Liver (tissue), 9 donors: ENCODE data around the gene STUM. TPM values are rescaled to one million over a fixed set of nuclear protein-coding genes. Genes with fewer than 3 reads are reported as not detected.

Source experiments
- DNase-seq: peaks from one replicate; pipeline ENCODE4 v3.0.0-alpha.2; 2017; ENCODE audit warnings: low spot score
- H3K27ac ChIP-seq, 2 donors: one replicate each; pipeline ENCODE4 v1.7.0; 2013; ENCODE audit warnings: inconsistent platforms in 2 of 2, low read length in 2 of 2, control low read depth in 1 of 2, low read depth in 1 of 2, mild to moderate bottlenecking in 1 of 2
- H3K27me3 ChIP-seq, 4 donors: one replicate each; pipeline versions ENCODE4 v1.6.1 to v1.7.0; 2013; ENCODE audit warnings: low read length in 3 of 4, inconsistent platforms in 1 of 4, mild to moderate bottlenecking in 1 of 4, moderate library complexity in 1 of 4; ENCODE audit not compliant: control insufficient read depth in 4 of 4, insufficient read depth in 4 of 4
- H3K36me3 ChIP-seq, 4 donors: one replicate each; pipeline versions ENCODE4 v1.6.1 to v1.7.0; 2013; ENCODE audit warnings: low read length in 3 of 4, mild to moderate bottlenecking in 3 of 4, low read depth in 1 of 4, moderate library complexity in 1 of 4; ENCODE audit not compliant: control insufficient read depth in 4 of 4, insufficient read depth in 3 of 4
- H3K4me1 ChIP-seq, 4 donors: one replicate each; pipeline versions ENCODE4 v1.6.1 to v1.7.0; 2013; ENCODE audit warnings: low read length in 3 of 4, mild to moderate bottlenecking in 3 of 4, moderate library complexity in 1 of 4; ENCODE audit not compliant: control insufficient read depth in 4 of 4, insufficient read depth in 4 of 4
- H3K4me3 ChIP-seq, 3 donors: one replicate each; pipeline versions ENCODE4 v1.6.1 to v1.7.0; 2013; ENCODE audit warnings: low read length in 3 of 3, control low read depth in 1 of 3, low read depth in 1 of 3, mild to moderate bottlenecking in 1 of 3
- H3K9ac ChIP-seq, 2 donors: one replicate each; pipeline ENCODE4 v1.7.0; 2013; ENCODE audit warnings: low read length in 2 of 2, mild to moderate bottlenecking in 2 of 2, moderate library complexity in 2 of 2, control low read depth in 1 of 2, low read depth in 1 of 2
- H3K9me3 ChIP-seq, 4 donors: one replicate each; pipeline versions ENCODE4 v1.6.1 to v1.7.0; 2013; ENCODE audit warnings: low read length in 3 of 4; ENCODE audit not compliant: control insufficient read depth in 4 of 4
- ATF3 ChIP-seq: IDR thresholded peaks from 2 replicates; pipeline ENCODE4 v1.6.1; 2016; ENCODE audit warnings: antibody characterized with exemption
- CTCF ChIP-seq: fragments of 150-350 bp; IDR thresholded peaks from 2 replicates; pipeline ENCODE4 v1.5.1; 2017; ENCODE audit warnings: improper control_type of control experiment, low read depth, low read length; ENCODE audit not compliant: missing input control
- EGR1 ChIP-seq, 2 donors: IDR thresholded peaks; 2 replicates each; pipeline ENCODE4 v1.6.1; 2016 to 2018; ENCODE audit warnings: antibody characterized with exemption in 2 of 2, low read depth in 2 of 2
- FOXA1 ChIP-seq: IDR thresholded peaks from 2 replicates; pipeline ENCODE4 v1.6.1; 2016; ENCODE audit warnings: antibody characterized with exemption
- FOXA2 ChIP-seq: IDR thresholded peaks from 2 replicates; pipeline ENCODE4 v1.6.1; 2016; ENCODE audit warnings: antibody characterized with exemption
- GABPA ChIP-seq, 2 donors: IDR thresholded peaks in 1 of 2; conservative IDR thresholded peaks in 1 of 2; 2 replicates each; pipeline ENCODE4 v1.6.1; 2016; ENCODE audit warnings: antibody characterized with exemption in 2 of 2, mild to moderate bottlenecking in 1 of 2, moderate library complexity in 1 of 2
- HNF4A ChIP-seq, 2 donors: conservative IDR thresholded peaks; 2 replicates each; pipeline ENCODE4 v1.6.1; 2016; ENCODE audit warnings: antibody characterized with exemption in 2 of 2, mild to moderate bottlenecking in 2 of 2
- HNF4G ChIP-seq: IDR thresholded peaks from 2 replicates; pipeline ENCODE4 v1.6.1; 2016; ENCODE audit warnings: antibody characterized with exemption
- JUND ChIP-seq, 2 donors: IDR thresholded peaks; 2 replicates each; pipeline ENCODE4 v1.6.1; 2016; ENCODE audit warnings: antibody characterized with exemption in 2 of 2
- MAX ChIP-seq: IDR thresholded peaks from 2 replicates; pipeline ENCODE4 v1.6.1; 2016; ENCODE audit warnings: antibody characterized with exemption
- NR2F2 ChIP-seq: IDR thresholded peaks from 2 replicates; pipeline ENCODE4 v1.6.1; 2016; ENCODE audit warnings: antibody characterized with exemption
- SP1 ChIP-seq: IDR thresholded peaks from 2 replicates; pipeline ENCODE4 v1.6.1; 2018; ENCODE audit warnings: antibody characterized with exemption, mild to moderate bottlenecking
- TAF1 ChIP-seq: conservative IDR thresholded peaks from 2 replicates; pipeline ENCODE4 v1.6.1; 2016; ENCODE audit warnings: antibody characterized with exemption, mild to moderate bottlenecking
- ZBTB33 ChIP-seq: IDR thresholded peaks from 2 replicates; pipeline ENCODE4 v1.6.1; 2016; ENCODE audit warnings: antibody characterized with exemption
- WGBS: extraction: QIAGEN DNeasy Blood & Tissue Kit; methylation state at CpG from one replicate; pipeline ENCODE4 v1.1.7; 2013; 5-methylcytosine and 5-hydroxymethylcytosine counted together
- polyA plus RNA-seq, 2 donors: library from polyadenylated mRNA; stranded (reverse) in 1 of 2; unstranded in 1 of 2; fragments of 200-250 nt in 1 of 2; fragments of >200 nt in 1 of 2; fragmentation: Nextera tagmentation in 1 of 2; extraction: Ambion mirVana in 1 of 2; gene quantifications; one replicate each; pipeline versions ENCODE4 v1.2.1 to v1.2.3, GENCODE V29; 2013 to 2015
- total RNA-seq, 2 donors: library from RNA; depleted of rRNA; stranded (reverse); fragments of >200 nt; gene quantifications; one replicate each; pipeline ENCODE4 v1.2.3, GENCODE V29; 2014
- donor health status: healthy.
- donor health status: healthy.
- donor health status: healthy.
- donor health status: healthy.
- donor health status: healthy.

STUM gene
- total and polyA plus RNA-seq, 4 donors: 0.03 to 0.14 (median 0.07) TPM

- Histone ChIP-seq H3K9ac (no peak overlapping the region), H3K4me1 (no peaks in the 10 kb centered on the region), H3K27me3 (peaks cover 0 to 3% (median 0%) of the 10 kb centered on the region in 4 donors), H3K9me3 (no peaks in the 10 kb centered on the region), H3K4me3 (no peak overlapping the region), H3K27ac (no peak overlapping the region), H3K36me3 (no peaks in the 10 kb centered on the region)
- 95% methylated on average over 3 of the region's 3 CpGs for WGBS
- DNase-seq: no peak
- no peak for TF ChIP-seq ATF3
- TF ChIP-seq JUND (IDR thresholded peaks at IDR 0.05): no peak
- TF ChIP-seq GABPA (IDR thresholded peaks at IDR 0.05 in 1 of 2, conservative IDR thresholded peaks at IDR 0.05 in 1 of 2): no peak
- TF ChIP-seq FOXA1: no peak
- no peak for TF ChIP-seq HNF4G
- no peak for TF ChIP-seq CTCF
- no peak for TF ChIP-seq EGR1 (IDR thresholded peaks at IDR 0.05; ENCODE audit: low read depth in 2 of 2)
- TF ChIP-seq FOXA2: no peak
- TF ChIP-seq ZBTB33: no peak
- no peak for TF ChIP-seq NR2F2
- TF ChIP-seq MAX: no peak
- TF ChIP-seq TAF1: no peak
- no peak for TF ChIP-seq SP1
Observed at GRCh38 chr1:226518375-226518774, 30.2 kb upstream of the STUM start.

- TF ChIP-seq HNF4A (conservative IDR thresholded peaks at IDR 0.05) (no peak), EGR1 (IDR thresholded peaks at IDR 0.05; ENCODE audit: low read depth in 2 of 2) (no peak), MAX (no peak), TAF1 (no peak)
- no peaks in the 10 kb centered on the region for H3K9me3 ChIP-seq
- no peak for DNase-seq
- H3K4me1 ChIP-seq: no peaks in the 10 kb centered on the region
- no peak overlapping the region for H3K4me3 ChIP-seq
- 82% methylated on average over 1 of the region's 1 CpG for WGBS
- no peak overlapping the region for H3K27ac ChIP-seq
- H3K27me3 ChIP-seq: peaks cover 0 to 3% (median 0%) of the 10 kb centered on the region in 4 donors
- H3K36me3 ChIP-seq: no peaks in the 10 kb centered on the region
- H3K9ac ChIP-seq: no peak overlapping the region
Observed at GRCh38 chr1:226519135-226519534, 29.4 kb upstream of the STUM start.
